Ishikawa (cell line): ENCODE results near the gene SRP72.

ENCODE experiments used
- CEBPB ChIP-seq: IDR thresholded peaks from 2 replicates; pipeline ENCODE4 v1.6.1; 2012
- CREB1 ChIP-seq: IDR thresholded peaks from 2 replicates; pipeline ENCODE4 v1.6.1; 2012; ENCODE audit warnings: low read depth
- EGR1 ChIP-seq: IDR thresholded peaks from 2 replicates; pipeline ENCODE4 v1.6.1; 2012
- EP300 ChIP-seq: IDR thresholded peaks from 2 replicates; pipeline ENCODE4 v1.6.1; 2012; ENCODE audit warnings: borderline replicate concordance
- FOXM1 ChIP-seq: IDR thresholded peaks from 2 replicates; pipeline ENCODE4 v1.6.1; 2012; ENCODE audit warnings: low read depth, borderline replicate concordance
- MAX ChIP-seq: IDR thresholded peaks from 2 replicates; pipeline ENCODE4 v1.6.1; 2012
- NFIC ChIP-seq: IDR thresholded peaks from 2 replicates; pipeline ENCODE4 v1.6.1; 2012
- RAD21 ChIP-seq: IDR thresholded peaks from 2 replicates; pipeline ENCODE4 v1.6.1; 2012; ENCODE audit warnings: low read depth
- REST ChIP-seq: IDR thresholded peaks from 2 replicates; pipeline ENCODE4 v1.6.1; 2012; ENCODE audit warnings: low read depth, mild to moderate bottlenecking
- TAF1 ChIP-seq: IDR thresholded peaks from 2 replicates; pipeline ENCODE4 v1.6.1; 2012; ENCODE audit warnings: low read depth, mild to moderate bottlenecking
- TCF12 ChIP-seq: IDR thresholded peaks from 2 replicates; pipeline ENCODE4 v1.6.1; 2012; ENCODE audit warnings: low read depth
- TEAD4 ChIP-seq: IDR thresholded peaks from 2 replicates; pipeline ENCODE4 v1.6.1; 2012
- USF1 ChIP-seq: IDR thresholded peaks from 2 replicates; pipeline ENCODE4 v1.6.1; 2012
- YY1 ChIP-seq: IDR thresholded peaks from 2 replicates; pipeline ENCODE4 v1.6.1; 2012; ENCODE audit warnings: low read depth
- ZBTB7A ChIP-seq: IDR thresholded peaks from 2 replicates; pipeline ENCODE4 v1.6.1; 2012; ENCODE audit warnings: low read depth

Gene SRP72

GRCh38 chr4:56531149-56531770 lies 63.8 kb downstream of the SRP72 start:
- no peak for TF ChIP-seq REST
- TF ChIP-seq TEAD4: no peak
- no peak for TF ChIP-seq MAX
- TF ChIP-seq NFIC: no peak
- no peak for TF ChIP-seq CEBPB
- TF ChIP-seq RAD21: no peak
- TF ChIP-seq ZBTB7A: no peak
- no peak for TF ChIP-seq TAF1

- TF ChIP-seq TCF12 (no peak), USF1 (no peak), TEAD4 (no peak), EGR1 (no peak), FOXM1 (no peak), ZBTB7A (no peak), CREB1 (no peak), REST (no peak), MAX (no peak), YY1 (no peak), NFIC (no peak), RAD21 (no peak), TAF1 (no peak), CEBPB (no peak), EP300 (no peak)
These were observed 64.4 kb downstream of the SRP72 start for GRCh38 chr4:56531823-56532222.

- TF ChIP-seq CREB1: no peak
- no peak for TF ChIP-seq CEBPB
- no peak for TF ChIP-seq RAD21
- TF ChIP-seq USF1: no peak
- no peak for TF ChIP-seq TEAD4
- TF ChIP-seq FOXM1: no peak
- TF ChIP-seq ZBTB7A: no peak
- TF ChIP-seq TAF1: no peak
- no peak for TF ChIP-seq EP300
- TF ChIP-seq NFIC: no peak
These were observed 64.8 kb downstream of the SRP72 start for GRCh38 chr4:56532239-56532638.

GRCh38 chr4:56535915-56536314 lies 68.5 kb downstream of the SRP72 start:
- TF ChIP-seq TEAD4 (no peak), MAX (no peak), REST (no peak), CREB1 (no peak), RAD21 (no peak), ZBTB7A (no peak), EP300 (no peak), EGR1 (no peak), TAF1 (no peak), NFIC (no peak), TCF12 (no peak), FOXM1 (no peak)
